MM.1S (cell line): ENCODE results near the gene C3orf18.

Experiments used
- EZH2 ChIP-seq: fragments of 300-600 bp; sonication (generic); optimal IDR thresholded peaks from 2 replicates; pipeline ENCODE3; 2017; ENCODE audit warnings: low read depth, mild to moderate bottlenecking, antibody characterized with exemption, low read length, mixed read lengths
- EZH2phosphoT487 ChIP-seq: fragments of 300-600 bp; sonication (generic); IDR thresholded peaks from 2 replicates; pipeline ENCODE4 v1.6.1; 2018; ENCODE audit warnings: antibody characterized with exemption, low read length
- TF ChIP-seq, protein P1 (sequence below): fragments of 300-600 bp; sonication (generic); IDR thresholded peaks from 2 replicates; pipeline ENCODE4 v1.5.1; 2016; ENCODE audit warnings: antibody characterized with exemption, low read length, mixed read lengths

DNA sequence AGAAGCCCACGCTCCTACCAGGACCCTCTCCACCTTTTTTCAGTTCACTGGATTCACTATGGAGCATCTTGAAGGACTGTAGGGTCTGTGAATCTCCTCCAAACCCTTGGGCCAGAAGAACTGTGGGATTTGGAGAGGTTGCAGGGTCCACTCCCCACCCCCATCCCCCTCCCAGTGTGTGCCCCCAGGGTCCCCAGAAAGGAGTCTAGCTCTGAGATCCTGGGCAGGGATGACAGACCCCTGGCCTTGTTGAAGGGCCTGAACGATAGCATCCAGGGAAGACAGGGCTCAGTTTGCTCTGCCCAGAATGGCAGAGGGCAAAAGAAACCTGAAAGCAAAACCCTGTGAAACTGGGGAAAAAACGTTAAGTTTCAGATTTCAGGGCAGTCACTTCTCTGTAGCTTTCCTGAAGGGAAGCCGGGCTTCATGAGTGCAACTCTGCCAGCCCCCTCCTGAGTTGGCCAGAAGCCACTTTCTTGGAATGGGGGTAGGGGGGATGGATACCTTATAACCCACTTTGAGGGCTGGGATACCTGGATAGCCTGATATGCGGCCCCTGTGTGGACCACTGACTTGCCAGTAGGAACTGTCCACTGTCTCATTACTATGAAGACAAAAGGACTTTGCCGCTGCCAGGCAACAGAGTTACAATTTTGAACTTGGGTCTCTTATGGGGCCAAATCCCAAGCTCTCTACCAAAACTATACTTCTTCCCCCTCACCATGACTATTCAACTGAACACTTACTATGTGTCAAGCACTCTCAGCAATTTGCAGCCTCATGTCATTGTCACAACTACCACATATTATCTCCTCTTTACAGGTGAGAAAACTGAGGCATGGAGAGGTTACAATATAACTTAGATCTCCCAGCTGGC is 45.7 kb upstream of the C3orf18 start:
- TF ChIP-seq, protein P1, sequence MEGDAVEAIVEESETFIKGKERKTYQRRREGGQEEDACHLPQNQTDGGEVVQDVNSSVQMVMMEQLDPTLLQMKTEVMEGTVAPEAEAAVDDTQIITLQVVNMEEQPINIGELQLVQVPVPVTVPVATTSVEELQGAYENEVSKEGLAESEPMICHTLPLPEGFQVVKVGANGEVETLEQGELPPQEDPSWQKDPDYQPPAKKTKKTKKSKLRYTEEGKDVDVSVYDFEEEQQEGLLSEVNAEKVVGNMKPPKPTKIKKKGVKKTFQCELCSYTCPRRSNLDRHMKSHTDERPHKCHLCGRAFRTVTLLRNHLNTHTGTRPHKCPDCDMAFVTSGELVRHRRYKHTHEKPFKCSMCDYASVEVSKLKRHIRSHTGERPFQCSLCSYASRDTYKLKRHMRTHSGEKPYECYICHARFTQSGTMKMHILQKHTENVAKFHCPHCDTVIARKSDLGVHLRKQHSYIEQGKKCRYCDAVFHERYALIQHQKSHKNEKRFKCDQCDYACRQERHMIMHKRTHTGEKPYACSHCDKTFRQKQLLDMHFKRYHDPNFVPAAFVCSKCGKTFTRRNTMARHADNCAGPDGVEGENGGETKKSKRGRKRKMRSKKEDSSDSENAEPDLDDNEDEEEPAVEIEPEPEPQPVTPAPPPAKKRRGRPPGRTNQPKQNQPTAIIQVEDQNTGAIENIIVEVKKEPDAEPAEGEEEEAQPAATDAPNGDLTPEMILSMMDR, result no peak
- TF ChIP-seq EZH2phosphoT487 (no peak), EZH2 (no peak)
